RWPE2 (cell line): Measurements from ENCODE around the gene VPS45.

Experiments used
- ATAC-seq: fragments of 200-7000 bp; cut with Tn5 transposase; 3 replicates; pipeline ENCODE4 v1.9.1; 2021; ENCODE audit warnings: low read depth
- DNase-seq: peaks from one replicate; pipeline ENCODE4 v3.0.0-alpha.2; 2020; ENCODE audit warnings: low spot score
- H3K27ac ChIP-seq: fragments of 450-650 bp; 2 replicates; pipeline ENCODE4 v1.5.1; 2017; ENCODE audit warnings: mild to moderate bottlenecking; ENCODE audit not compliant: poor library complexity, severe bottlenecking
- H3K27me3 ChIP-seq: fragments of 250-450 bp; sonication (Bioruptor Pico); 2 replicates; pipeline ENCODE4 v1.5.1; 2021; ENCODE audit warnings: mild to moderate bottlenecking, moderate library complexity; ENCODE audit not compliant: insufficient read depth, poor library complexity, severe bottlenecking
- H3K36me3 ChIP-seq: fragments of 250-450 bp; sonication (Bioruptor Pico); 2 replicates; pipeline ENCODE4 v1.5.1; 2020; ENCODE audit warnings: low read depth, mild to moderate bottlenecking, moderate library complexity
- H3K4me1 ChIP-seq: fragments of 250-450 bp; sonication (Bioruptor Pico); 2 replicates; pipeline ENCODE4 v1.5.1; 2021; ENCODE audit warnings: mild to moderate bottlenecking, moderate library complexity; ENCODE audit not compliant: insufficient read depth, poor library complexity, severe bottlenecking
- H3K4me3 ChIP-seq: fragments of 250-450 bp; sonication (Bioruptor Pico); 2 replicates; pipeline ENCODE4 v1.5.1; 2021; ENCODE audit warnings: mild to moderate bottlenecking, moderate library complexity; ENCODE audit not compliant: severe bottlenecking
- H3K9me3 ChIP-seq: fragments of 250-450 bp; sonication (Bioruptor Pico); 2 replicates; pipeline ENCODE4 v1.5.1; 2021; ENCODE audit warnings: mild to moderate bottlenecking, moderate library complexity; ENCODE audit not compliant: severe bottlenecking
- TF ChIP-seq, protein P1 (sequence below): fragments of 450-650 bp; IDR thresholded peaks from one replicate; pipeline ENCODE4 v1.5.1; 2017; ENCODE audit warnings: mild to moderate bottlenecking, moderate library complexity; ENCODE audit not compliant: poor library complexity, severe bottlenecking

Gene VPS45

DNA sequence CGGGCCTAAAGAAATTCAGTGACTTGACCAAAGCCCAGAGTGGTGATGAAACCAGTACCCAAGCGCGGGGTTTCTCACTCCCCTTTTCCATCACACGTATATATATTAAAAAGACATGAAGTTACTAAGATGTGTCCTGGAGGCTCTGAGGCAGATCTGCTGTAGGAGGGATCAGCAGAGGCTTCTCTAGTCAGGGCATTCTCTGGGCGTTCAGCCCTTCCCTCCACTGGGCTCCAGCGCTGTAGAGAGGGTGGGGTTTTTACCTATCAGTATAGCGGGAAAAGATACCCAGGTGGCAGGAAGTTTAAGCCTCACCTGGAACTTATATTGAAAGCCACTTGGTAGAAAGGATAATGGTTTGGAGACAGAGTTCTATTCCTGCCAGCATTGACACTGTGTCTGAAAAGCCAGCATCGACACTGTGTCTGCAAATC, 81.3 kb downstream of the VPS45 start:
- Histone ChIP-seq H3K4me1 (no peaks in the 10 kb centered on the region), H3K27ac (no peak overlapping the region), H3K36me3 (no peaks in the 10 kb centered on the region), H3K4me3 (no peak overlapping the region), H3K27me3 (no peaks in the 10 kb centered on the region), H3K9me3 (no peaks in the 10 kb centered on the region)
- DNase-seq: no peak
- ATAC-seq: no peak
- TF ChIP-seq, protein P1, sequence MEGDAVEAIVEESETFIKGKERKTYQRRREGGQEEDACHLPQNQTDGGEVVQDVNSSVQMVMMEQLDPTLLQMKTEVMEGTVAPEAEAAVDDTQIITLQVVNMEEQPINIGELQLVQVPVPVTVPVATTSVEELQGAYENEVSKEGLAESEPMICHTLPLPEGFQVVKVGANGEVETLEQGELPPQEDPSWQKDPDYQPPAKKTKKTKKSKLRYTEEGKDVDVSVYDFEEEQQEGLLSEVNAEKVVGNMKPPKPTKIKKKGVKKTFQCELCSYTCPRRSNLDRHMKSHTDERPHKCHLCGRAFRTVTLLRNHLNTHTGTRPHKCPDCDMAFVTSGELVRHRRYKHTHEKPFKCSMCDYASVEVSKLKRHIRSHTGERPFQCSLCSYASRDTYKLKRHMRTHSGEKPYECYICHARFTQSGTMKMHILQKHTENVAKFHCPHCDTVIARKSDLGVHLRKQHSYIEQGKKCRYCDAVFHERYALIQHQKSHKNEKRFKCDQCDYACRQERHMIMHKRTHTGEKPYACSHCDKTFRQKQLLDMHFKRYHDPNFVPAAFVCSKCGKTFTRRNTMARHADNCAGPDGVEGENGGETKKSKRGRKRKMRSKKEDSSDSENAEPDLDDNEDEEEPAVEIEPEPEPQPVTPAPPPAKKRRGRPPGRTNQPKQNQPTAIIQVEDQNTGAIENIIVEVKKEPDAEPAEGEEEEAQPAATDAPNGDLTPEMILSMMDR: no peak

DNA sequence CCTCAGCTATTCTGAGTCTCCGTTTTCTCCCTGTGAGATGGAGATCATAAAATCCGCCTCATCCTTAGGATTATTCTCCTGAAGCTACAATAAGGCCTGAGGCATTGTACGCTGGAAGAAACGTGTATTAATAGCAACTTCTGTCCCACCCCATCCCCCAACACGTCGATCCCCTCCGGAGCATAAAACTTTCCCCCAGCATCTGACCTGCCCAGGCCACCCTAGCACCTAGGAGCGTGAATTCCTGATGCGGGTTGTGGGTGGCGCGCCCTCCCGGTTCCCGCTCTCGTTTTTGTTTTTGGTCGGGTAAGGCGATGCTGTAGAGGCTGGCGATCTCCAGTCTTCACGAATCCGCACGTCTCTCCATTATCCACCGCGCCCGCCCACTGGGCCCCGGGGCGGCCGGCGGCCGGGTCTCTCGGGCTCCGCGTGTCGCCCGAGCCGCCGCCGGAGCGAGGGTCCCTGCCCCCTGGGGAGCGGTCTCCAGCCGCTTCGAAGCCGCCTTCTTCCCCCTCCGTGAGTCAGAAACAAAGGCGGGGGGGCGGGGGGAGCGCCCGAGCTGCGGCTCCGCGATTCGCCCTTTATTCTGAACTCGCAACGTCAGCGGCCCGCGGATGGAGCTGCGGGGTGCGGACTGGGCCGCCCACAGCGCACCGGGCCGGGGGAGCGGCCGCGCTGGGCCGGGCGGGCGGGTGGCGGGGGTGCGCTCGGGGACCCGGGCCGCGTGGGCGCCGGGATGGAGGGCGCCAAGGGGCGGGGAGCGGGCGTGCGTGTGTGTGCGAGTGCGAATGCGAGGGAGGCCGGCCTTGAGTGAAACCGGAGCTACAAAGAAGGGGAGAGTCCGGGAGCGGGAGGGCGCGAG, 81.9 kb downstream of the VPS45 start, which contains the start of gene PLEKHO1:
TSS of gene PLEKHO1 (plus strand) at position 646 of the 862 bp plus-strand sequence. CDS start 342 bp downstream, outside the sequence.
- ATAC-seq: peak; percentile 73
- no peaks in the 10 kb centered on the region for H3K36me3 ChIP-seq
- no peaks in the 10 kb centered on the region for H3K9me3 ChIP-seq
- H3K4me1 ChIP-seq: no peaks in the 10 kb centered on the region
- H3K27me3 ChIP-seq: no peaks in the 10 kb centered on the region
- peak within 1 kb of the TSS; percentile 78 for H3K4me3 ChIP-seq
- TF ChIP-seq, protein P1: no peak
- no peak within 1 kb of the TSS for H3K27ac ChIP-seq
- peak; percentile 69 for DNase-seq

DNA sequence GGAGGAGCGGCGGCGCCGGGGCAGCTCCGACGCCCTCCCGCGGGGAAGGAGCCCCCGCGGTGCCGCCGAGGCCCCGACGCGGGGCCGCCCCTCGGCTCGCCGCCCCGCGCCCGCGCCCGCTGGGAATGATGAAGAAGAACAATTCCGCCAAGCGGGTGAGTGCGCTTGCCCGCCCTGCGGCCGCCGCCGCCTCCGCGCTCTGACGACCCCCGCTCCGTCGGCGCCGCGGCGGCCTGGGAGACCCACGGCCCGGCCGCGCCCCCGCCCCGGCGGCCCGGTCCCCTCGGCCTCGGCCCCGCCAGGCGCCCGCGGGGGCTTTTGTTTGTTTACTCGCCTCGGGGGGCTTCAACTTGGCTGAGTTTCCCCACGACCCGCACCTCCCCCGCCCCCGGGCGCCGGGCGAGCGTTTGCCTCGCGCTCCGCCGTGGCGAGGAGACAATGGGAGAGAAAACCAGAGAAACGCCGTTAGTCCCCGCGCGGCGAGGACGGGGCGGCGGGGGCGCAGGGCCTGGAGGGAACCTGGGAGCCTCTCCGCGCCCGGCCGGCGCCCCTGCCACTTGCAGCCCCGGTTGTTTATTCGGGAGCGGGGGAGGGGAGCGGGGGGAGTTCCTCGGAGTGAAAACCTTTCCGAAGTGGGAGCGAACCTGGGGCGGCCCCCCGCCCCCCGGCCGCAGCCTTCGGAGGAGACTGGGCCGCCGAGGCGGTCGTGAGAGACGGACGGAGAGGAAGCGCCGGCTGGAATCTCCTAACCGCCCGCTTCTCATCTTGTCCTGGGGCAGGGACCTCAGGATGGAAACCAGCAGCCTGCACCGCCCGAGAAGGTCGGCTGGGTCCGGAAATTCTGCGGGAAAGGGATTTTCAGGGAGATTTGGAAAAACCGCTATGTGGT, 82.8 kb downstream of the VPS45 start:
- ATAC-seq: no peak
- TF ChIP-seq, protein P1: no peak
- Histone ChIP-seq H3K36me3 (no peaks in the 10 kb centered on the region), H3K4me3 (peak overlapping the region; percentile 78), H3K9me3 (no peaks in the 10 kb centered on the region), H3K27ac (no peak overlapping the region), H3K4me1 (no peaks in the 10 kb centered on the region), H3K27me3 (no peaks in the 10 kb centered on the region)
- DNase-seq: no peak

DNA sequence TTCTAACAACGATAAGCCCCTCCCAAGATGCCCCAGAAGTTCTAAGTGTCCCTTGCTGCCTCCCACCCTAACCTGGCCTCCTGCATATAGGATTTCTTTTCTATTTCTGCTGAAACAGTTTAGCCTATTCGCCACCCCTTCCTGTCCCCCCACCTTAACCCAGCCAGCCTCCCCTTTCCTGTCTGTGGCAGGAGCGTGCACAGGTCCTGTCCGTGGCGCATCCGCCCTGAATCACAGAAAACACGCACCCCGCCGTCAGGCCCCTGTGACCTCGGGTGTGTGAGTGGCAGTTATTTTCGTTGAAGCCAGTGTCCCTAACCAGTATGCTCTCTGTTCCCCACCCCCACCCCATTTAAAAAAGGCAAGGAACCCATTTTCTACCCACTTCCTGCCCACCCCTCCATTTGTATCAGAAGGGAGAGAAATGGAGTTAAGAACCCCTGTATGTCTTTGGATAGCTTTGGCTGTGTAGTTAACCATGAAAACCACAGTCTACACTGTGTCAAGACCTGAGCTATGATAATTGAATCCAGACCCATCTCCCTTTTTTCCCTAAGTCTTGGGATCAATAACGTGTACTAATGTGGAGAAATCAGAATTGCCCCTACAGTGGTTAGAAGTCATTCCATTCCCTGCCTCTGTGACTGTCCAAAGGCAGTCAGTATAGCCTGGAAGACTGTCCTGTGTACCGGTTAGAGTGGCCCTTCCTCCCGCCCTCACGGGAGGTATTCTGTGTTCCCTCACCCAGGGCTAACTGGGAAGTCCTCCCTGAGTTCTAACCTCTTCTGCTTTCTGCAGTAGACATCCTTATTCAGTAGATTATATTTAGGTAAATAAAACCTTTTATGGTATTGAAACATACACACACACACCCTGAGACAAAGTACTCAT, 84.0 kb downstream of the VPS45 start:
- no peaks in the 10 kb centered on the region for H3K4me1 ChIP-seq
- H3K36me3 ChIP-seq: no peaks in the 10 kb centered on the region
- ATAC-seq (no peak), DNase-seq (no peak)
- no peak overlapping the region for H3K4me3 ChIP-seq
- TF ChIP-seq, protein P1: no peak
- no peaks in the 10 kb centered on the region for H3K9me3 ChIP-seq
- no peaks in the 10 kb centered on the region for H3K27me3 ChIP-seq
- no peak overlapping the region for H3K27ac ChIP-seq
